NCI-H526 (cell line): Measurements from ENCODE around the gene ZNF92.
A peak's percentile ranks its signal among the peaks of the same experiment; 100 is the strongest.
"Not testable (repeated sequence)": the region's sequence is repeated elsewhere in the genome, so short reads cannot be mapped to it uniquely, and the experiment has no call there.

Experiments
- DNase-seq, 2 experiments: peaks; one replicate each; lab custom pipeline; 2025; lab: John Stamatoyannopoulos, UW

ZNF92 gene

GRCh38 chr7:65373608-65374351, at the start of gene ZNF92:
Gene ZNF92, plus strand, starts transcription at chr7:65373855. Its CDS starts 143 bp downstream, at chr7:65373998.
- DNase-seq: peak; percentile 97 to 99

- no peak for DNase-seq
Observed at GRCh38 chr7:65325793-65326432, 47.7 kb upstream of the ZNF92 start.

DNA sequence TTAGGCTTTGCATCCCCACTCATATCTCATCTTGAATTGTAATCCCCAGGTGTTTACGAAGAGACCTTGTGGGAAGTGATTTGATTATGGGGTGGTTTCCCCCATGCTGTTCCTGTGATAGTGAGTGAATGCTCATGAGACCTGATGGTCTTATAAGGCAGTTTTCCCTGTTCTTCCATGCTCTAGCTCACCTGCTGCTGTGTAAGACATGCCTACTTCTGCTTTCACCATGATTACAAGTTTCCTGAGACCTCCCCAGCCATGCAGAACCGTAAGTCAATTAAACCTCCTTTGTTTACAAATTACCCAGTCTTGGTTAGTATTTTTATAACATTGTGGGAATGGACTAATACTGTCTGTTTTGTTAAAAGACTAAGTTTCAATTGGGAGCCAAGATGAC, 35.3 kb upstream of the ZNF92 start:
- no peak for DNase-seq

DNA sequence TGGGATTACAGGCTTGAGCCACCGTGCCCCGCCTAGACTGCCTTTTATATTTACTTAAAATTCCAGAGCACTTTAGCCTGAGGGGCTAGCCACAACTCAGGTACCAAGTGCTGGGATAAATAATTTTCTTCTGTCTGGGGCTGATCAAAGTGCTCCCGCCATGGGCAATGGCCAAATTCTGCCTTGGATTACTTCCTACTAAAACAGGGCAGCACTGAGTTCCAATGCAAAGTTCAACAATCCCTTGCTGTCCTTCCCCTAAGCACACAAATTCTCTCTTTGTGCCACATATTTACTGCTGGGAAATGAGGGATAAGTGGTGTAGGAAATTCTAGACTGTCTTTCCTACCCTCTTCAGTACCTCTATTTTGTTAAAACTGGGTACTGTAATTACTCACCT, 34.4 kb upstream of the ZNF92 start:
- DNase-seq: no peak

GRCh38 chr7:65342723-65343629, 30.7 kb upstream of the ZNF92 start:
- peak in 1 of 2 experiments; percentile 11 for DNase-seq

- DNase-seq: not testable (repeated sequence)
Observed at GRCh38 chr7:65344541-65344940, 29.1 kb upstream of the ZNF92 start.

- no peak for DNase-seq
Observed at GRCh38 chr7:65354263-65354662, 19.4 kb upstream of the ZNF92 start.

DNA sequence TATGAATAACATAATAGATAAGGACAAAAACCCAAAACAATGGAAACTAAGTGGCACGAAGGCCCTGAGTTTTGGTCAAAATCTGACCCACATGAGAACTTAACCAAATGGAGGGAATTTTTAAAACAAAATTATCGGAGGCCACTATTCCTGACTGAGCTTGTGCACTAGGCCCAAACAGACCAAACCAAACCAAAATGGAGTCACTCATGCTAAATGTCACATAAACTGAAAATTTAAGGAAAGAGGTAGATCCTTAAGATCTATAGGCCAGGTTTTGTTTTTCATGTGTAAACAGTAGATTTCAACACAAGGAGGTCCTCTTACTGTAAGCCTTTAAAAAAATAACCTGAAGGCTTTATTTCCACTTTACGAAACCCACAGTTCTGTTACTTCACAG, 3.8 kb upstream of the ZNF92 start:
- DNase-seq: no peak

DNA sequence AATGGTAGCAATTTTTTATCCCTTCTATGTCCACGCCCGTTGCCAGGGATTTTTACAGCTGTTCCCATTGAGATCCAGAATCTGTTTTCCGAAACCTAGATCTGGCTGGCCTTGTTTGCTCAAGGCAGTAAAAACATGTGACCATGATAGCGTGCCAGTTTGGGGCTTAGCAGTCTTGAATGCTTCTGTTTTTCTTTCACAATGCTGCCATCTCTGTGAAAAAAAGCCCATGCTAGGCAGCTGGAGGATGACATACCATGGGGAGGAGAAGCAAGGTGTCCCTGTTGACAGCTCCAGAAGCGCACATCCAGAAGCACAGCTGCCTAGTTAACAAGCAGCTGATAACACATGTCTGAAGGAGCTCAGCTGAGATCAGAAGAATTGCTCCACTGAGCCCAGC, 2.2 kb upstream of the ZNF92 start:
- no peak for DNase-seq

GRCh38 chr7:65379318-65379717, 5.7 kb downstream of the ZNF92 start:
- no peak for DNase-seq

- no peak for DNase-seq
Observed at GRCh38 chr7:65381742-65382141, 8.1 kb downstream of the ZNF92 start.

- DNase-seq: no peak
Observed at GRCh38 chr7:65382452-65382851, 8.8 kb downstream of the ZNF92 start.

DNA sequence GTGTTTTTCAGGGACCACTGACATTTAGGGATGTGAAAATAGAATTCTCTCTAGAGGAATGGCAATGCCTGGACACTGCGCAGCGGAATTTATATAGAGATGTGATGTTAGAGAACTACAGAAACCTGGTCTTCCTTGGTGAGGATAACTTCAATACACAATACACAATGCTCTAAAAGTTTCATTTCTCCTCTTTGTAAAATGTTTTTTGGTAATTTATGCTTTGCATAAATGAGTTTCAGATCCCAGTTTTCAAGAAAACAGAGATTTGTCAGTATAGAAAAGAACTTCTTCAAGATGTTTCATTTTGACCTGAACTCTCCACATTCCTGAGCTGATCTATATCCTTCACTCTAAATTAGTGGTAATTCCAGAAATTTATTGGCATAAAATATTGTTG, 14.2 kb downstream of the ZNF92 start:
- DNase-seq: no peak

GRCh38 chr7:65390588-65390987, 16.9 kb downstream of the ZNF92 start:
- DNase-seq: no peak

- no peak for DNase-seq
Observed at GRCh38 chr7:65397730-65398142, 24.1 kb downstream of the ZNF92 start.

- DNase-seq: not testable (repeated sequence)
Observed at GRCh38 chr7:65398671-65399070, 25.0 kb downstream of the ZNF92 start.

- DNase-seq: not testable (repeated sequence)
Observed at GRCh38 chr7:65399101-65399500, 25.4 kb downstream of the ZNF92 start.

DNA sequence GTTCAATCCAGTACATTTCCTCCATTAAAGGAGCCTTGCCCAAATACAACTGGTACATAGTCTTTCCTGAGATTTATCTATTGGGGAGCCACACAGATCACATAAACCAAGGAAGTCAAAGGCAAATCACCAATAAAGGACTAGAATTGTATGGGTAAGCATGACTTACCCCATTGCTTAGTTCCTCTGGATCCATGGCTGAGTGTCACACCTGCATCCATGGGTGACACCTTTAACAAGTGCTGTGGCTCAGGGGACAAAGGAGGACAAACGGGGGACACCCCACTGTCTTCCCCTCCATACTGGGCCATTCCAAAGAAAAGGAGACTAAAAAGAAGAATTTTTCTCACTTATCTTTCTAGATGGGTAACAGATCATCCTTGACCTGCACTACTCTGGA, 30.4 kb downstream of the ZNF92 start:
- DNase-seq: no peak

GRCh38 chr7:65406706-65407105, 33.1 kb downstream of the ZNF92 start:
- DNase-seq: not testable (repeated sequence)

GRCh38 chr7:65409363-65409762, 35.7 kb downstream of the ZNF92 start:
- DNase-seq: no peak

DNA sequence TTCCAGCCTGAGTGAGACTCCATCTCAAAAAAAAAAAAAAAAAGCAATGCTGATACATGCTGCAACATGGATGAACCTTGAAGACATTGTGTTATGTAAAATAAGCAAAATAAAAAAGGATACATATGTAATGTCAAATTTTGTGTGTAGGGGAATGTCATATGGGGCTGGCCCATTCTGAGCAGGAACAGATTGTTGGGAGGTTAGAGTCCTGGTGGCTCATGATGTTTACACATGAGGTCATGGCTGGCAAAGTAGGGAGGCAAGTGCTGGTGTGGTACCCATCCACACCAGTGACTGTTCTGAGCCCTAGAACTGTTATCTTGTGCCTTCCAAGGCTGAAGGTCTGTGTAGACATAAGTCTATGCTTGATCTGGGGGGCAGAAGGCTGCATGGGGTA, 37.6 kb downstream of the ZNF92 start:
- no peak for DNase-seq

DNA sequence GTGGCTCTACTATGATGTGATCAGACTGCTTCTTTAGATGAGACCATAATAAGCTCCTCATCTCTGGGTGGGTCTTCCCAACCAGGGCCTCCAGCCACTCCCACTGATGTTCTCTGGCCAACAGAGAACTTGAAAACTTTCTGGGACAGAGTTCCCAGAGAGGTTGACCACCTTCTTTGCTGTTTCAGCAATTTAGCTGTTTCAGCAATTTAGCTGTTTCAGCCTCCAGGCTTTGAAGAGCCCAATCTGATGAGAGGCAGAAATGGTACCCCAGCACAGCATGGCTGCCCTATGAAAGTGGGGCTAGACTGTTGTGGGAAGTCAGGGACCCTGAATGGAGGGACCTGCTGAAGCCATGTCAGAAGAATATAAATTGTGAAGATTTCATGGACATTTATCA, 49.0 kb downstream of the ZNF92 start:
- no peak for DNase-seq

GRCh38 chr7:65423286-65423685, 49.6 kb downstream of the ZNF92 start:
- DNase-seq: not testable (repeated sequence)
